ENCODE measurements around the gene RPTOR.

Gene RPTOR

GRCh38 chr17:80645706-80646325 is 101.2 kb downstream of the RPTOR start:
- DNase-seq = peak in 1 of 3 experiments; percentile 36

- peak; percentile 29 to 77 (median 71) for DNase-seq
Measured at GRCh38 chr17:80646328-80646727, 101.7 kb downstream of the RPTOR start.

GRCh38 chr17:80647746-80648145 is 103.1 kb downstream of the RPTOR start:
- no peak for DNase-seq

GRCh38 chr17:80649200-80649644 is 104.6 kb downstream of the RPTOR start:
- no peak for DNase-seq

GRCh38 chr17:80649672-80650330 is 105.2 kb downstream of the RPTOR start:
- peak in 2 of 3 experiments; percentile 4 to 19 for DNase-seq

GRCh38 chr17:80650331-80650672 is 105.7 kb downstream of the RPTOR start:
- no peak for DNase-seq

- DNase-seq = no peak
Measured at GRCh38 chr17:80650751-80651518, 106.3 kb downstream of the RPTOR start.

- no peak for DNase-seq
Measured at GRCh38 chr17:80652756-80653330, 108.2 kb downstream of the RPTOR start.

GRCh38 chr17:80653856-80654255 is 109.2 kb downstream of the RPTOR start:
- DNase-seq = no peak

- DNase-seq = no peak
Measured at GRCh38 chr17:80655608-80656007, 111.0 kb downstream of the RPTOR start.

- DNase-seq = no peak
Measured at GRCh38 chr17:80656590-80656989, 112.0 kb downstream of the RPTOR start.

GRCh38 chr17:80657561-80657960 is 112.9 kb downstream of the RPTOR start:
- no peak for DNase-seq

- DNase-seq = no peak
Measured at GRCh38 chr17:80658821-80659220, 114.2 kb downstream of the RPTOR start.

GRCh38 chr17:80659651-80660050 is 115.0 kb downstream of the RPTOR start:
- no peak for DNase-seq

- DNase-seq = no peak
Measured at GRCh38 chr17:80660527-80661198, 116.0 kb downstream of the RPTOR start.

GRCh38 chr17:80662557-80662956 is 117.9 kb downstream of the RPTOR start:
- no peak for DNase-seq

GRCh38 chr17:80663781-80664206 is 119.2 kb downstream of the RPTOR start:
- peak in 2 of 3 experiments; percentile 4 to 76 for DNase-seq

GRCh38 chr17:80664217-80664790 is 119.7 kb downstream of the RPTOR start:
- DNase-seq = peak in 2 of 3 experiments; percentile 12 to 31

GRCh38 chr17:80665792-80666191 is 121.2 kb downstream of the RPTOR start:
- DNase-seq = no peak

GRCh38 chr17:80666867-80667266 is 122.2 kb downstream of the RPTOR start:
- no peak for DNase-seq

GRCh38 chr17:80667462-80668277 is 123.0 kb downstream of the RPTOR start:
- DNase-seq = no peak

Measured in NCI-H1417 (cell line).